ENCODE measurements around the gene ANKRD13B. TPM values are rescaled to one million over a fixed set of nuclear protein-coding genes. Genes with fewer than 3 reads are reported as not detected.
A peak's percentile ranks its signal among the peaks of the same experiment; 100 is the strongest.

ANKRD13B gene
- total and polyA plus RNA-seq, 2 of the 13 experiments (the other 11 are each of a cell fraction or from before 2014, with no cell fraction given), result 1.7 to 1.8 TPM

- peak; percentile 48; the same call in 1 of the 2 replicates for TF ChIP-seq ZFY (CRISPR knock-in tag; IDR thresholded peaks at IDR 0.05)
- TF ChIP-seq HNRNPK (IDR thresholded peaks at IDR 0.05; ENCODE audit: low read depth, low read length, poor library complexity, severe bottlenecking), result no peak
- TF ChIP-seq RBAK (CRISPR knock-in tag; IDR thresholded peaks at IDR 0.05), result no peak
- TF ChIP-seq BRCA1 (CRISPR knock-in tag; IDR thresholded peaks at IDR 0.05), result no peak
- TF ChIP-seq FIP1L1 (IDR thresholded peaks at IDR 0.05; ENCODE audit: borderline replicate concordance, insufficient read depth, low read depth, low read length), result no peak
- TF ChIP-seq TGIF2 (CRISPR knock-in tag; IDR thresholded peaks at IDR 0.05), result no peak
- TF ChIP-seq NFAT5 (CRISPR knock-in tag; IDR thresholded peaks at IDR 0.05), result no peak
- peak; percentile 17; the same call in 1 of the 2 replicates for TF ChIP-seq ZNF160 (CRISPR knock-in tag; IDR thresholded peaks at IDR 0.05)
- no peak for TF ChIP-seq ZNF670 (CRISPR knock-in tag; IDR thresholded peaks at IDR 0.05; ENCODE audit: borderline replicate concordance)
- TF ChIP-seq IRX3 (CRISPR knock-in tag; IDR thresholded peaks at IDR 0.05; ENCODE audit: borderline replicate concordance, low read depth), result no peak
- no peak for TF ChIP-seq ZBTB43 (CRISPR knock-in tag; conservative IDR thresholded peaks at IDR 0.05)
- TF ChIP-seq SAP130 (CRISPR knock-in tag; IDR thresholded peaks at IDR 0.05; ENCODE audit: low read depth), result peak; percentile 61
Measured at GRCh38 chr17:29589524-29590410, 3.2 kb upstream of the ANKRD13B start, which contains the start of gene GIT1 (continued).

Data from HepG2 (cell line).